H9 (cell line): Measurements from ENCODE around the gene SNED1. TPM values are rescaled to one million over a fixed set of nuclear protein-coding genes. Genes with fewer than 3 reads are reported as not detected.

Experiments
- DNase-seq: peaks from one replicate; pipeline ENCODE4 v3.0.0-alpha.2; 2017
- H2AFZ ChIP-seq: one replicate; pipeline ENCODE4 v1.6.1; 2013; ENCODE audit warnings: mild to moderate bottlenecking, low read length, control low read depth, moderate library complexity
- H2AK5ac ChIP-seq: 2 replicates; pipeline ENCODE4 v1.6.1; 2013; ENCODE audit warnings: low read length, control low read depth, mixed read lengths; ENCODE audit not compliant: insufficient read length
- H2BK120ac ChIP-seq: one replicate; pipeline ENCODE4 v1.6.1; 2013; ENCODE audit warnings: low read depth, mild to moderate bottlenecking, low read length, control low read depth, inconsistent platforms; ENCODE audit not compliant: poor library complexity, severe bottlenecking
- H2BK12ac ChIP-seq: 2 replicates; pipeline ENCODE4 v1.6.1; 2013; ENCODE audit warnings: low read length, control low read depth, mixed read lengths, low read depth; ENCODE audit not compliant: insufficient read length
- H2BK15ac ChIP-seq: 2 replicates; pipeline ENCODE4 v1.6.1; 2013; ENCODE audit warnings: low read depth, low read length, control low read depth
- H2BK20ac ChIP-seq: one replicate; pipeline ENCODE4 v1.6.1; 2013; ENCODE audit warnings: low read depth, mild to moderate bottlenecking, low read length, control low read depth, inconsistent platforms; ENCODE audit not compliant: poor library complexity, severe bottlenecking
- H2BK5ac ChIP-seq: 2 replicates; pipeline ENCODE4 v1.6.1; 2013; ENCODE audit warnings: low read length, control low read depth, mixed read lengths; ENCODE audit not compliant: insufficient read length
- H3K14ac ChIP-seq: 2 replicates; pipeline ENCODE4 v1.6.1; 2013; ENCODE audit warnings: low read length, control low read depth; ENCODE audit not compliant: insufficient read depth
- H3K18ac ChIP-seq: 2 replicates; pipeline ENCODE4 v1.6.1; 2013; ENCODE audit warnings: low read depth, mild to moderate bottlenecking, mixed read lengths, low read length, control low read depth; ENCODE audit not compliant: insufficient read length
- H3K23ac ChIP-seq: 2 replicates; pipeline ENCODE4 v1.6.1; 2013; ENCODE audit warnings: low read length, control low read depth, mixed read lengths, low read depth; ENCODE audit not compliant: insufficient read length
- H3K23me2 ChIP-seq: 2 replicates; pipeline ENCODE4 v1.6.1; 2013; ENCODE audit warnings: low read depth, mild to moderate bottlenecking, mixed read lengths, low read length, control low read depth; ENCODE audit not compliant: insufficient read length, poor library complexity, severe bottlenecking
- H3K27ac ChIP-seq: 2 replicates; pipeline ENCODE4 v1.5.1; 2013; ENCODE audit warnings: low read length, control low read depth, mixed read lengths, low read depth; ENCODE audit not compliant: insufficient read length
- H3K27me3 ChIP-seq: 2 replicates; pipeline ENCODE4 v1.6.1; 2013; ENCODE audit warnings: low read length, control low read depth, inconsistent platforms; ENCODE audit not compliant: insufficient read depth
- H3K4ac ChIP-seq: 2 replicates; pipeline ENCODE4 v1.6.1; 2013; ENCODE audit warnings: low read depth, mild to moderate bottlenecking, control low read depth, inconsistent platforms, low read length, moderate library complexity
- H3K4me1 ChIP-seq: 2 replicates; pipeline ENCODE4 v1.6.1; 2013; ENCODE audit warnings: low read length, control low read depth, inconsistent platforms; ENCODE audit not compliant: insufficient read depth
- H3K4me2 ChIP-seq: 2 replicates; pipeline ENCODE4 v1.6.1; 2013; ENCODE audit warnings: low read length, control low read depth, mixed read lengths; ENCODE audit not compliant: insufficient read length, insufficient read depth
- H3K56ac ChIP-seq: 2 replicates; pipeline ENCODE4 v1.6.1; 2013; ENCODE audit warnings: low read depth, mild to moderate bottlenecking, mixed read lengths, low read length, control low read depth; ENCODE audit not compliant: insufficient read length
- H3K79me1 ChIP-seq: 2 replicates; pipeline ENCODE4 v1.6.1; 2013; ENCODE audit warnings: low read depth, mild to moderate bottlenecking, moderate library complexity, low read length, control low read depth, inconsistent platforms; ENCODE audit not compliant: insufficient read depth, poor library complexity, severe bottlenecking
- H3K79me2 ChIP-seq: 2 replicates; pipeline ENCODE4 v1.6.1; 2013; ENCODE audit warnings: low read length, control low read depth, inconsistent platforms; ENCODE audit not compliant: insufficient read depth
- H3K9ac ChIP-seq: 2 replicates; pipeline ENCODE4 v1.6.1; 2013; ENCODE audit warnings: low read length, control low read depth, mixed read lengths; ENCODE audit not compliant: insufficient read length; ENCODE audit errors: extremely low read depth
- H3K9me3 ChIP-seq: one replicate; pipeline ENCODE4 v1.6.1; 2013; ENCODE audit warnings: low read depth, low read length, inconsistent platforms; ENCODE audit not compliant: control insufficient read depth
- H3T11ph ChIP-seq: one replicate; pipeline ENCODE4 v1.6.1; 2013; ENCODE audit warnings: mild to moderate bottlenecking, low read length, control low read depth, inconsistent platforms
- H4K20me1 ChIP-seq: one replicate; pipeline ENCODE4 v1.6.1; 2013; ENCODE audit not compliant: control insufficient read depth, insufficient read length, insufficient read depth
- H4K5ac ChIP-seq: 2 replicates; pipeline ENCODE4 v1.6.1; 2013; ENCODE audit warnings: low read depth, mild to moderate bottlenecking, mixed read lengths, low read length, control low read depth; ENCODE audit not compliant: insufficient read length
- H4K8ac ChIP-seq: replicated peaks from 2 replicates; pipeline ENCODE4 v1.6.1; 2013; ENCODE audit warnings: low read length, control low read depth, mixed read lengths, low read depth; ENCODE audit not compliant: insufficient read length
- H4K91ac ChIP-seq: 2 replicates; pipeline ENCODE4 v1.6.1; 2013; ENCODE audit warnings: low read depth, mild to moderate bottlenecking, moderate library complexity, mixed read lengths, low read length, control low read depth; ENCODE audit not compliant: insufficient read length
- H3K27ac Mint-ChIP-seq, 3 experiments: 2 replicates in 2 of 3; 3 replicates in 1 of 3; pipeline ENCODE4 v1.8.0; 2020 to 2021; ENCODE audit warnings: mixed read lengths in 3 of 3, mild to moderate bottlenecking in 1 of 3, moderate library complexity in 1 of 3
- H3K27me3 Mint-ChIP-seq: 2 replicates; pipeline ENCODE4 v1.8.0; 2021; ENCODE audit warnings: low read depth, mild to moderate bottlenecking, moderate library complexity, mixed read lengths
- H3K36me3 Mint-ChIP-seq, 3 experiments: 2 replicates in 2 of 3; 3 replicates in 1 of 3; pipeline ENCODE4 v1.8.0; 2020 to 2021; ENCODE audit warnings: low read depth in 3 of 3, mixed read lengths in 3 of 3; ENCODE audit not compliant: insufficient read depth in 1 of 3
- H3K4me1 Mint-ChIP-seq, 2 experiments: 2 replicates each; pipeline ENCODE4 v1.8.0; 2020; ENCODE audit warnings: mixed read lengths in 2 of 2
- H3K4me3 Mint-ChIP-seq, 2 experiments: 2 replicates in 1 of 2; 3 replicates in 1 of 2; pipeline ENCODE4 v1.8.0; 2020 to 2021; ENCODE audit warnings: mild to moderate bottlenecking in 2 of 2, mixed read lengths in 2 of 2, moderate library complexity in 1 of 2
- H3K9me3 Mint-ChIP-seq, 2 experiments: 2 replicates in 1 of 2; 3 replicates in 1 of 2; pipeline ENCODE4 v1.8.0; 2020; ENCODE audit warnings: mild to moderate bottlenecking in 2 of 2, mixed read lengths in 2 of 2, moderate library complexity in 1 of 2
- CTCF ChIP-seq: fragments of 200-600 bp; sonication (generic); conservative IDR thresholded peaks from 3 replicates; pipeline ENCODE4 v1.8.0; 2021; ENCODE audit warnings: antibody characterized with exemption, mild to moderate bottlenecking
- WGBS: extraction: QIAGEN DNeasy Blood & Tissue Kit; methylation state at CpG from one replicate; pipeline ENCODE4 v1.1.7; 2013; ENCODE audit warnings: missing lambda C conversion rate, low lambda C conversion rate, mixed read lengths; ENCODE audit not compliant: insufficient read length; ENCODE audit errors: extremely low coverage; 5-methylcytosine and 5-hydroxymethylcytosine counted together
- total RNA-seq: library from RNA; stranded (reverse); gene quantifications from 2 replicates; pipeline ENCODE4 v1.2.1, GENCODE V29; 2021

The SNED1 gene
- total RNA-seq, 1 experiment from 2014 or later: 2.5 TPM

- Histone ChIP-seq H3K4me2 (no peak overlapping the region), H4K20me1 (no peaks in the 10 kb centered on the region), H3K27me3 (no peaks in the 10 kb centered on the region), H3K4me1 (no peaks in the 10 kb centered on the region), H3K9ac (no peak overlapping the region), H3K79me2 (no peaks in the 10 kb centered on the region), H2BK5ac (no peak overlapping the region), H3T11ph (no peak overlapping the region), H3K56ac (no peak overlapping the region), H3K23ac (no peak overlapping the region), H2BK20ac (no peak overlapping the region), H3K4ac (no peak overlapping the region), H3K14ac (no peak overlapping the region), H2AFZ (no peak overlapping the region), H2AK5ac (no peak overlapping the region), H2BK12ac (no peak overlapping the region), H4K5ac (no peak overlapping the region), H3K23me2 (no peaks in the 10 kb centered on the region), H3K18ac (no peak overlapping the region), H4K8ac (no peak overlapping the region), H2BK120ac (no peak overlapping the region), H2BK15ac (no peak overlapping the region), H3K27ac (no peak overlapping the region), H3K79me1 (no peaks in the 10 kb centered on the region), H3K9me3 (no peaks in the 10 kb centered on the region), H4K91ac (no peak overlapping the region)
- no peak for TF ChIP-seq CTCF
- Mint-ChIP-seq H3K36me3 (no peaks in the 10 kb centered on the region; a peak in 1 of 7 replicates), H3K27me3 (peaks cover 24% of the 10 kb centered on the region), H3K4me3 (no peak overlapping the region), H3K9me3 (no peaks in the 10 kb centered on the region), H3K27ac (no peak overlapping the region; a peak in 1 of 7 replicates), H3K4me1 (no peaks in the 10 kb centered on the region)
- no CpG with 5 or more reads among the region's 17 CpGs for WGBS
- no peak for DNase-seq
These were observed 25.5 kb upstream of the SNED1 start for GRCh38 chr2:240972636-240973521.
